ENCODE measurements around the gene PGBD5. TPM values are rescaled to one million over a fixed set of nuclear protein-coding genes. Genes with fewer than 3 reads are reported as not detected.

The PGBD5 gene
- polyA plus RNA-seq, 1 donor (not counting 4 experiments of a cell fraction or from before 2014, with no cell fraction given), result 0.28 TPM

GRCh38 chr1:230391776-230392535 is 34.2 kb downstream of the PGBD5 start:
- no peak for DNase-seq (ENCODE audit: low read depth, low spot score)
- no peaks in the 10 kb centered on the region for H4K20me1 ChIP-seq (ENCODE audit: control insufficient read depth, extremely low read depth, insufficient read depth, low read length)
- H3K27me3 ChIP-seq (ENCODE audit: control insufficient read depth, extremely low read depth, insufficient read depth, low read length), result no peaks in the 10 kb centered on the region
- no peaks in the 10 kb centered on the region for H3K4me1 ChIP-seq (ENCODE audit: control insufficient read depth, extremely low read depth, insufficient read depth, low read length)
- dilution Hi-C loops (cut with MboI; ENCODE audit: extremely low pct_ligation_motif_present, low sequenced_read_pairs), result no loop called here
- H3K79me2 ChIP-seq (ENCODE audit: control insufficient read depth, insufficient read depth, low read length), result no peaks in the 10 kb centered on the region
- no peak overlapping the region for H3K4me2 ChIP-seq (ENCODE audit: control insufficient read depth, extremely low read depth, insufficient read depth, low read depth, low read length)
- no peaks in the 10 kb centered on the region for H3K9me1 ChIP-seq (ENCODE audit: control insufficient read depth, extremely low read depth, insufficient read depth, low read length)
- H2AFZ ChIP-seq (ENCODE audit: control insufficient read depth, low read length), result no peak overlapping the region
- no peak overlapping the region for H3K27ac ChIP-seq (ENCODE audit: control insufficient read depth, insufficient read depth, low read length)
- no peak for TF ChIP-seq EZH2 (IDR thresholded peaks at IDR 0.05; ENCODE audit: low read length)
- TF ChIP-seq CTCF (optimal IDR thresholded peaks at IDR 0.05 in 1 of 3, IDR thresholded peaks at IDR 0.05 in 1 of 3, conservative IDR thresholded peaks at IDR 0.05 in 1 of 3; ENCODE audit: extremely low read depth in 1 of 3, insufficient read depth in 2 of 3, low read length in 3 of 3), result no peak
- H3K9me3 ChIP-seq (ENCODE audit: control insufficient read depth, low read depth, low read length), result no peaks in the 10 kb centered on the region
- no peaks in the 10 kb centered on the region for H3K36me3 ChIP-seq (ENCODE audit: control insufficient read depth in 2 of 2, extremely low read depth in 1 of 2, insufficient read depth in 2 of 2, low read length in 2 of 2)
- H3K9ac ChIP-seq (ENCODE audit: control insufficient read depth, extremely low read depth, insufficient read depth, low read length), result no peak overlapping the region
- FAIRE-seq, result no peak
- no peak overlapping the region for H3K4me3 ChIP-seq (ENCODE audit: control insufficient read depth in 2 of 3, extremely low read depth in 1 of 3, insufficient read depth in 2 of 3, low read depth in 1 of 3, low read length in 3 of 3)

- dilution Hi-C loops (cut with MboI; ENCODE audit: extremely low pct_ligation_motif_present, low sequenced_read_pairs), result no loop called here
- H3K27me3 ChIP-seq (ENCODE audit: control insufficient read depth, extremely low read depth, insufficient read depth, low read length), result no peaks in the 10 kb centered on the region
- TF ChIP-seq EZH2 (IDR thresholded peaks at IDR 0.05; ENCODE audit: low read length) (no peak), CTCF (optimal IDR thresholded peaks at IDR 0.05 in 1 of 3, IDR thresholded peaks at IDR 0.05 in 1 of 3, conservative IDR thresholded peaks at IDR 0.05 in 1 of 3; ENCODE audit: extremely low read depth in 1 of 3, insufficient read depth in 2 of 3, low read length in 3 of 3) (no peak)
- H3K4me3 ChIP-seq (ENCODE audit: control insufficient read depth in 2 of 3, extremely low read depth in 1 of 3, insufficient read depth in 2 of 3, low read depth in 1 of 3, low read length in 3 of 3), result no peak overlapping the region
- no peak overlapping the region for H2AFZ ChIP-seq (ENCODE audit: control insufficient read depth, low read length)
- H3K9me3 ChIP-seq (ENCODE audit: control insufficient read depth, low read depth, low read length), result no peaks in the 10 kb centered on the region
- no peak overlapping the region for H3K27ac ChIP-seq (ENCODE audit: control insufficient read depth, insufficient read depth, low read length)
- H3K4me1 ChIP-seq (ENCODE audit: control insufficient read depth, extremely low read depth, insufficient read depth, low read length), result no peaks in the 10 kb centered on the region
- H3K79me2 ChIP-seq (ENCODE audit: control insufficient read depth, insufficient read depth, low read length), result no peaks in the 10 kb centered on the region
- no peaks in the 10 kb centered on the region for H4K20me1 ChIP-seq (ENCODE audit: control insufficient read depth, extremely low read depth, insufficient read depth, low read length)
- FAIRE-seq, result no peak
- no peak overlapping the region for H3K9ac ChIP-seq (ENCODE audit: control insufficient read depth, extremely low read depth, insufficient read depth, low read length)
- DNase-seq (ENCODE audit: low read depth, low spot score), result no peak
- H3K36me3 ChIP-seq (ENCODE audit: control insufficient read depth in 2 of 2, extremely low read depth in 1 of 2, insufficient read depth in 2 of 2, low read length in 2 of 2), result no peaks in the 10 kb centered on the region
- H3K4me2 ChIP-seq (ENCODE audit: control insufficient read depth, extremely low read depth, insufficient read depth, low read depth, low read length), result no peak overlapping the region
- H3K9me1 ChIP-seq (ENCODE audit: control insufficient read depth, extremely low read depth, insufficient read depth, low read length), result no peaks in the 10 kb centered on the region
These were observed 35.8 kb downstream of the PGBD5 start for GRCh38 chr1:230390371-230390770.

Measured in keratinocyte (primary cell).